ENCODE results near the gene SPATA20.
A peak's percentile ranks its signal among the peaks of the same experiment; 100 is the strongest.

The SPATA20 gene

GRCh38 chr17:50514388-50514787 is 32.6 kb upstream of the SPATA20 start:
- H2BK120ac ChIP-seq (ENCODE audit: insufficient read depth, low read length, poor library complexity): no peak overlapping the region
- H3K9ac ChIP-seq (ENCODE audit: low read length): no peak overlapping the region
- no peak for DNase-seq
- H3K4me2 ChIP-seq (ENCODE audit: low read length): no peak overlapping the region
- H3K27ac ChIP-seq (ENCODE audit: low read depth, low read length): no peak overlapping the region
- H3K9me3 ChIP-seq (ENCODE audit: insufficient read depth, low read depth, low read length): no peaks in the 10 kb centered on the region
- H3K4me3 ChIP-seq (ENCODE audit: low read depth, low read length): no peak overlapping the region
- H3K18ac ChIP-seq (ENCODE audit: low read length): no peak overlapping the region
- H3K4me1 ChIP-seq (ENCODE audit: control insufficient read depth in 1 of 2, insufficient read depth in 2 of 2, low read length in 2 of 2): peaks cover 11 to 13% of the 10 kb centered on the region in 2 experiments
- no peak overlapping the region for H3K23ac ChIP-seq (ENCODE audit: low read length)
- H4K91ac ChIP-seq (ENCODE audit: low read depth, low read length): no peak overlapping the region
- H3K27me3 ChIP-seq (ENCODE audit: insufficient read depth, low read length): no peaks in the 10 kb centered on the region
- no peak overlapping the region for H2AFZ ChIP-seq (ENCODE audit: insufficient read depth, low read length, poor library complexity)
- no peak overlapping the region for H4K12ac ChIP-seq (ENCODE audit: low read depth, low read length)
- peak overlapping the region; percentile 1 for H2BK12ac ChIP-seq (ENCODE audit: low read length)
- H4K8ac ChIP-seq (ENCODE audit: low read depth, low read length): no peak overlapping the region
- no CpG with 5 or more reads among the region's 3 CpGs for WGBS (ENCODE audit: extremely low coverage, insufficient coverage, insufficient read length)
- H3K79me2 ChIP-seq (ENCODE audit: control insufficient read depth, insufficient read depth, low read length, poor library complexity): no peaks in the 10 kb centered on the region
- peaks cover 3% of the 10 kb centered on the region for H3K79me1 ChIP-seq (ENCODE audit: low read length)
- H2BK5ac ChIP-seq (ENCODE audit: low read depth, low read length, poor library complexity): peak overlapping the region; percentile 7
- no peaks in the 10 kb centered on the region for H3K36me3 ChIP-seq (ENCODE audit: control insufficient read depth in 1 of 2, insufficient read depth in 2 of 2, low read length in 2 of 2)
- H3K14ac ChIP-seq (ENCODE audit: low read length): no peak overlapping the region
- no peak overlapping the region for H3K4ac ChIP-seq (ENCODE audit: low read depth, low read length)
- no peak overlapping the region for H2AK5ac ChIP-seq (ENCODE audit: low read length)

- Histone ChIP-seq H2BK12ac (ENCODE audit: low read length) (peak overlapping the region; percentile 45), H4K8ac (ENCODE audit: low read depth, low read length) (no peak overlapping the region), H4K91ac (ENCODE audit: low read depth, low read length) (peak overlapping the region; percentile 64), H2AK5ac (ENCODE audit: low read length) (no peak overlapping the region), H2BK120ac (ENCODE audit: insufficient read depth, low read length, poor library complexity) (no peak overlapping the region), H2AFZ (ENCODE audit: insufficient read depth, low read length, poor library complexity) (no peak overlapping the region), H3K27ac (ENCODE audit: low read depth, low read length) (no peak overlapping the region), H3K27me3 (ENCODE audit: insufficient read depth, low read length) (no peaks in the 10 kb centered on the region), H3K9ac (ENCODE audit: low read length) (no peak overlapping the region), H3K23ac (ENCODE audit: low read length) (no peak overlapping the region), H3K4me3 (ENCODE audit: low read depth, low read length) (no peak overlapping the region), H3K4me2 (ENCODE audit: low read length) (no peak overlapping the region), H3K79me1 (ENCODE audit: low read length) (peaks cover 3% of the 10 kb centered on the region), H3K36me3 (ENCODE audit: control insufficient read depth in 1 of 2, insufficient read depth in 2 of 2, low read length in 2 of 2) (no peaks in the 10 kb centered on the region), H3K18ac (ENCODE audit: low read length) (no peak overlapping the region), H4K12ac (ENCODE audit: low read depth, low read length) (no peak overlapping the region), H2BK5ac (ENCODE audit: low read depth, low read length, poor library complexity) (no peak overlapping the region), H3K4me1 (ENCODE audit: control insufficient read depth in 1 of 2, insufficient read depth in 2 of 2, low read length in 2 of 2) (peaks cover 11 to 15% of the 10 kb centered on the region in 2 experiments), H3K4ac (ENCODE audit: low read depth, low read length) (no peak overlapping the region), H3K79me2 (ENCODE audit: control insufficient read depth, insufficient read depth, low read length, poor library complexity) (no peaks in the 10 kb centered on the region), H3K9me3 (ENCODE audit: insufficient read depth, low read depth, low read length) (no peaks in the 10 kb centered on the region), H3K14ac (ENCODE audit: low read length) (peak overlapping the region; percentile 18)
- DNase-seq: peak; percentile 43 to 80
- no CpG with 5 or more reads among the region's 6 CpGs for WGBS (ENCODE audit: extremely low coverage, insufficient coverage, insufficient read length)
Observed at GRCh38 chr17:50514936-50515702, 31.9 kb upstream of the SPATA20 start.

DNA sequence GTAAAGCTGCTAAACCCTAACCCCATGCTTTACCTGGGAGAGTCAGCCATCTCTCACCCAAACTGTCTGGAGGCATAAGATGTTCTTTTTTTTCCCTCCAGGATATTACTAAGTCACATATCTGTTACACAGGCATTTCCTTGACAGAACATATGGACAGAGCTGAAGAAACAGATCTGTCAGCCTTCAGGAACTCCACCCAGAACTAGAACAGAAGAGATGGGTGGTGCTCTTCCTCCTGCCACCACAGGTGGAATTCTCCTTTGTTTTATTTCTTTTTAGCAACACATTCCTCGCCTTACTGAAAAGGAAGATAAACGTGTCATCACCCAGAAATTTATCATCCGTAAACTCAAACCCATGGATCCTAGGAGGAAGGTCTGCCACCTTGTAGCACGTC is 30.0 kb upstream of the SPATA20 start:
- Histone ChIP-seq H3K14ac (ENCODE audit: low read length) (no peak overlapping the region), H3K9ac (ENCODE audit: low read length) (no peak overlapping the region), H2BK12ac (ENCODE audit: low read length) (no peak overlapping the region), H3K18ac (ENCODE audit: low read length) (no peak overlapping the region), H2AFZ (ENCODE audit: insufficient read depth, low read length, poor library complexity) (no peak overlapping the region), H3K27me3 (ENCODE audit: insufficient read depth, low read length) (no peaks in the 10 kb centered on the region), H3K79me2 (ENCODE audit: control insufficient read depth, insufficient read depth, low read length, poor library complexity) (no peaks in the 10 kb centered on the region), H2BK5ac (ENCODE audit: low read depth, low read length, poor library complexity) (no peak overlapping the region), H2AK5ac (ENCODE audit: low read length) (no peak overlapping the region), H3K4me1 (ENCODE audit: control insufficient read depth in 1 of 2, insufficient read depth in 2 of 2, low read length in 2 of 2) (peaks cover 6 to 10% of the 10 kb centered on the region in 2 experiments), H4K8ac (ENCODE audit: low read depth, low read length) (no peak overlapping the region), H2BK120ac (ENCODE audit: insufficient read depth, low read length, poor library complexity) (no peak overlapping the region), H3K9me3 (ENCODE audit: insufficient read depth, low read depth, low read length) (no peaks in the 10 kb centered on the region), H3K36me3 (ENCODE audit: control insufficient read depth in 1 of 2, insufficient read depth in 2 of 2, low read length in 2 of 2) (no peaks in the 10 kb centered on the region), H3K27ac (ENCODE audit: low read depth, low read length) (no peak overlapping the region), H3K23ac (ENCODE audit: low read length) (no peak overlapping the region), H3K79me1 (ENCODE audit: low read length) (peaks cover 3% of the 10 kb centered on the region), H3K4ac (ENCODE audit: low read depth, low read length) (no peak overlapping the region), H4K91ac (ENCODE audit: low read depth, low read length) (no peak overlapping the region), H3K4me2 (ENCODE audit: low read length) (no peak overlapping the region), H3K4me3 (ENCODE audit: low read depth, low read length) (no peak overlapping the region), H4K12ac (ENCODE audit: low read depth, low read length) (no peak overlapping the region)
- no peak for DNase-seq
- WGBS (ENCODE audit: extremely low coverage, insufficient coverage, insufficient read length): no CpG with 5 or more reads among the region's 4 CpGs

GRCh38 chr17:50517504-50518383 is 29.2 kb upstream of the SPATA20 start:
- H3K4me3 ChIP-seq (ENCODE audit: low read depth, low read length): no peak overlapping the region
- H3K79me1 ChIP-seq (ENCODE audit: low read length): peaks cover 3% of the 10 kb centered on the region
- H2BK12ac ChIP-seq (ENCODE audit: low read length): no peak overlapping the region
- no peaks in the 10 kb centered on the region for H3K79me2 ChIP-seq (ENCODE audit: control insufficient read depth, insufficient read depth, low read length, poor library complexity)
- H2BK120ac ChIP-seq (ENCODE audit: insufficient read depth, low read length, poor library complexity): no peak overlapping the region
- no peak overlapping the region for H3K18ac ChIP-seq (ENCODE audit: low read length)
- no peak overlapping the region for H2AFZ ChIP-seq (ENCODE audit: insufficient read depth, low read length, poor library complexity)
- H2AK5ac ChIP-seq (ENCODE audit: low read length): no peak overlapping the region
- no peak overlapping the region for H4K8ac ChIP-seq (ENCODE audit: low read depth, low read length)
- no peak overlapping the region for H3K4me2 ChIP-seq (ENCODE audit: low read length)
- no peak overlapping the region for H3K27ac ChIP-seq (ENCODE audit: low read depth, low read length)
- no peak overlapping the region for H3K14ac ChIP-seq (ENCODE audit: low read length)
- no peaks in the 10 kb centered on the region for H3K9me3 ChIP-seq (ENCODE audit: insufficient read depth, low read depth, low read length)
- H3K27me3 ChIP-seq (ENCODE audit: insufficient read depth, low read length): no peaks in the 10 kb centered on the region
- no peak for DNase-seq
- H3K4ac ChIP-seq (ENCODE audit: low read depth, low read length): no peak overlapping the region
- peak overlapping the region; percentile 28 for H4K91ac ChIP-seq (ENCODE audit: low read depth, low read length)
- no CpG with 5 or more reads among the region's 8 CpGs for WGBS (ENCODE audit: extremely low coverage, insufficient coverage, insufficient read length)
- no peaks in the 10 kb centered on the region for H3K36me3 ChIP-seq (ENCODE audit: control insufficient read depth in 1 of 2, insufficient read depth in 2 of 2, low read length in 2 of 2)
- no peak overlapping the region for H3K23ac ChIP-seq (ENCODE audit: low read length)
- peaks cover 8 to 10% of the 10 kb centered on the region in 2 experiments for H3K4me1 ChIP-seq (ENCODE audit: control insufficient read depth in 1 of 2, insufficient read depth in 2 of 2, low read length in 2 of 2)
- H4K12ac ChIP-seq (ENCODE audit: low read depth, low read length): no peak overlapping the region
- H3K9ac ChIP-seq (ENCODE audit: low read length): no peak overlapping the region
- H2BK5ac ChIP-seq (ENCODE audit: low read depth, low read length, poor library complexity): no peak overlapping the region

All from trophoblast cell (in vitro differentiated cells and primary cell).